Colonic mucosa (tissue), 4 donors: Measurements from ENCODE around the gene TPD52L2. TPM values are rescaled to one million over a fixed set of nuclear protein-coding genes. Genes with fewer than 3 reads are reported as not detected.

Source experiments
- DNase-seq: peaks from one replicate; pipeline ENCODE4 v3.0.0-alpha.2; 2020
- H3K27ac ChIP-seq: fragments of 200-600 bp; one replicate; pipeline ENCODE4 v1.8.0; 2021
- H3K27me3 ChIP-seq: fragments of 200-600 bp; one replicate; pipeline ENCODE4 v1.8.0; 2021
- H3K36me3 ChIP-seq: fragments of 200-600 bp; one replicate; pipeline ENCODE4 v1.8.0; 2021
- H3K4me1 ChIP-seq: fragments of 200-600 bp; one replicate; pipeline ENCODE4 v1.8.0; 2021; ENCODE audit warnings: mild to moderate bottlenecking
- H3K4me3 ChIP-seq: fragments of 200-600 bp; one replicate; pipeline ENCODE4 v1.8.0; 2021
- H3K9ac ChIP-seq, 2 donors: one replicate each; pipeline ENCODE4 v1.7.0; 2013; ENCODE audit warnings: control low read depth in 2 of 2, low read depth in 2 of 2, low read length in 2 of 2
- H3K9me3 ChIP-seq: fragments of 200-600 bp; one replicate; pipeline ENCODE4 v1.8.0; 2021
- CTCF ChIP-seq: fragments of 200-600 bp; IDR thresholded peaks from one replicate; pipeline ENCODE4 v1.8.0; 2022; ENCODE audit warnings: antibody characterized with exemption, mild to moderate bottlenecking
- intact Hi-C: fragments of 100-400 bp; cut with DNase I; formaldehyde crosslinking; loops from one replicate; pipeline ENCODE4 v1.14.1; 2022
- total RNA-seq, 2 donors: library from RNA; stranded (reverse); fragmentation: NEBNext Ultra II Directional in 1 of 2; extraction: Animal tissue kit (Norgen Biotek cat#: 25700) in 1 of 2; gene quantifications; one replicate each; pipeline ENCODE4 v1.2.1, GENCODE V29; 2021
- donor health status: healthy.
- donor health status: DM: no; HTN: no; CAD: no.
- donor health status: DM: no; HTN: no; CAD: no.

Gene TPD52L2
- total RNA-seq, 2 donors from 2014 or later: 54.0 to 66.1 TPM

DNA sequence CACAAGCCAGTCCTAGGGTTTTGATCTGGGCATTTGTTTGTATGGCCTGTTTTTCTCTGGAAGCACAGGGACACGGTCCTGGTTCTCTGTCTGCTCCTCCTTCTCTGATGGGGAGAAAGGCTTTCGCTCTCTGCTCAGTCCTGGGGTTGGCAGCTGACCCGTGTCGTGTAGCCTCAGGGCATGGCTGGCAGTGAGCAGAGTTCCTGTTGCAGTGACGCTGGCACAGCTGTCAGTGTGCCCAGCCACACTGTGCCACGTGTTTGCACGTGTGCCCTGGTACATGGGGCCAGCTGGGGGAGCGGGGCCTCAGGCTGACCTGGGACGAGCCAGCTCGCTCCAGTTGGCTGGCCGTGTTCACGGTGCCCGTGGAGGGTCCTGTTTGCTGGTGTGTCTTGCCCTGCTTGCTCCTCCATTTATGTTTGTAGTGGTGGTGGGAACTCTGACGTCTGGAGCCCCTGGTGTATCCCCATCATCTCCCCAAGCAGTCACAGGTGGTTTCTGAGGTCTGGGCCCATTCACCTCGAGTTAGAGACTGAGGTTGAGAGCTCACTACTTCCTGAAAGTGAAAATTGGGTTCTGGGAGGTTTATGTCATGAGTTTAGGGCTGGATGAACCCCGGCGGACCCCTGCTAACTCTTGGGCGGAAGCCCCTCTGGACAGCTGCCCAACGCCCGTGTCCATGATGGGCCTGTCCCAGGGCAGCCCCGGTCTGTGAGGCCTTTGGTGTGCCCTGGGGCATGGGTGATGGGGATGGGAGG is 19.6 kb downstream of the TPD52L2 start:
- H3K4me3 ChIP-seq: no peak overlapping the region
- intact Hi-C loops: no loop called here
- no peaks in the 10 kb centered on the region for H3K9me3 ChIP-seq
- no peak for DNase-seq
- H3K36me3 ChIP-seq: peaks cover 11% of the 10 kb centered on the region
- TF ChIP-seq CTCF: no peak
- H3K27ac ChIP-seq: no peak overlapping the region
- no peak overlapping the region for H3K9ac ChIP-seq
- no peaks in the 10 kb centered on the region for H3K4me1 ChIP-seq
- no peaks in the 10 kb centered on the region for H3K27me3 ChIP-seq

GRCh38 chr20:63885264-63886053 is 20.4 kb downstream of the TPD52L2 start:
- Histone ChIP-seq H3K9me3 (no peaks in the 10 kb centered on the region), H3K27me3 (no peaks in the 10 kb centered on the region), H3K27ac (no peak overlapping the region), H3K4me3 (no peak overlapping the region), H3K9ac (no peak overlapping the region), H3K4me1 (no peaks in the 10 kb centered on the region), H3K36me3 (peaks cover 14% of the 10 kb centered on the region)
- TF ChIP-seq CTCF: no peak
- DNase-seq: no peak
- intact Hi-C loops: no loop called here

- no peaks in the 10 kb centered on the region for H3K4me1 ChIP-seq
Observed at GRCh38 chr20:63886054-63886419, 21.0 kb downstream of the TPD52L2 start.

GRCh38 chr20:63886921-63887320 is 21.9 kb downstream of the TPD52L2 start:
- H3K27ac ChIP-seq: no peak overlapping the region
- no peak for DNase-seq
- intact Hi-C loops: no loop called here
- peaks cover 18% of the 10 kb centered on the region for H3K36me3 ChIP-seq
- H3K27me3 ChIP-seq: no peaks in the 10 kb centered on the region
- H3K9me3 ChIP-seq: no peaks in the 10 kb centered on the region
- H3K4me1 ChIP-seq: no peaks in the 10 kb centered on the region
- TF ChIP-seq CTCF: no peak
- H3K4me3 ChIP-seq: no peak overlapping the region
- H3K9ac ChIP-seq: no peak overlapping the region

More at GRCh38 chr20:63886054-63886419, 21.0 kb downstream of the TPD52L2 start:
- Histone ChIP-seq H3K9me3 (no peaks in the 10 kb centered on the region), H3K36me3 (peaks cover 18% of the 10 kb centered on the region), H3K27me3 (no peaks in the 10 kb centered on the region), H3K9ac (no peak overlapping the region), H3K4me3 (no peak overlapping the region), H3K27ac (no peak overlapping the region)
- no peak for DNase-seq
- intact Hi-C loops: no loop called here
- no peak for TF ChIP-seq CTCF

DNA sequence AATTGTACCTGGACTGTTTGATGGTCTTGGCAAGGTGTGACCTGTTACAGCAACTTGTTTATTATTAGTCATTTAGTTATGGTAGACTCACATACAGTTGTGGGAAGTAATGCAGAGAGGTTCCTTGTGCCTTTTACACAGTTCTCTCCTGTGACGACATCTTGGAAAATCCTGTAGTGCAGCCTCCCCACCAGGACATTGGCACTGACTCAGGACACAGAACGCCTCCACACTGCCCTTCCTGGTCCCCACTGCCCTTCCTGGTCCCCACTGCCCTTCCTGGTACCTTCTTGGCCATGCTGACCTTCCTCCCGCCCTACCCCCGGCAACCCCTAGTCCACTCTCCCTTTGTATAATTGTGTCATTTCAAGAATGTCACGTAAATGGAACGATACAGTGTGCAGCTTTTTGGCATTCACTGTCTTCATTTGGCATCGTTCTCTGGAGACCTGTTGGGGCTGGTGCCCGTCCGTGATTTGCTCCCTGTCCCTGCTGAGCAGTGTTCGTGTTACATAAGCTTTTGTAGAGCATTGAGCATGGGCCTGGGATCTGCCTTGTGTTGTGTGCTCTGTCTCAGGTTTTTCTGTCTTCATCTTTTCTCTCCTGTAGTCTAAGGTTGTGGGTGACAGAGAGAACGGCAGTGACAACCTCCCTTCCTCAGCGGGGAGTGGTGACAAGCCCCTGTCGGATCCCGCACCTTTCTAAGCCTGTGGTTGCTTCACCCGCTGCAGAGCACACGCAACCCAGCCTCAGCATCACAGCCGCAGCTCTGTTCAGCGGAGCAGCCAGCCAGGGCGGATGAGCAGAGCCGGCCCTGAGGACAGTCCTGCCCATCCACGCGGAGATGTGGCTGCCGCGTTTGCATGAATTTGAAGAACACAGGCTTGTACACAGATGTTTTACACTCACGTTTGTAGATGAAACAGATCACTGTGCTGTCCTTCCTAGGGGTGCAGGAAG is 24.5 kb downstream of the TPD52L2 start:
- Histone ChIP-seq H3K4me3 (no peak overlapping the region), H3K4me1 (no peaks in the 10 kb centered on the region), H3K9me3 (no peaks in the 10 kb centered on the region), H3K27ac (no peak overlapping the region), H3K27me3 (no peaks in the 10 kb centered on the region), H3K9ac (no peak overlapping the region), H3K36me3 (peaks cover 12% of the 10 kb centered on the region)
- DNase-seq: no peak
- intact Hi-C loops: no loop called here
- no peak for TF ChIP-seq CTCF
